ENCODE data around the gene EIF4G2. TPM values are rescaled to one million over a fixed set of nuclear protein-coding genes. Genes with fewer than 3 reads are reported as not detected.
A peak's percentile ranks its signal among the peaks of the same experiment; 100 is the strongest.

EIF4G2 gene
- total RNA-seq, 1 donor from 2014 or later, result 571 TPM

- H3K4me3 ChIP-seq (ENCODE audit: low read length in 3 of 3), result no peak overlapping the region
- H3K9me3 ChIP-seq (ENCODE audit: control insufficient read depth in 3 of 3, low read length in 3 of 3), result no peaks in the 10 kb centered on the region
- H3K9ac ChIP-seq (ENCODE audit: low read depth in 1 of 3, low read length in 3 of 3), result peak overlapping the region; percentile 10 to 54 (median 26)
- H3K4me1 ChIP-seq (ENCODE audit: control insufficient read depth in 3 of 3, insufficient read depth in 3 of 3, low read length in 3 of 3), result peaks cover 7 to 14% (median 10%) of the 10 kb centered on the region in 3 donors
- no peaks in the 10 kb centered on the region for H3K27me3 ChIP-seq (ENCODE audit: control insufficient read depth in 3 of 3, insufficient read depth in 3 of 3, low read length in 3 of 3)
- H3K36me3 ChIP-seq (ENCODE audit: control insufficient read depth in 3 of 3, insufficient read depth in 3 of 3, low read length in 3 of 3), result peaks cover 23 to 48% (median 37%) of the 10 kb centered on the region in 3 donors
- H3K27ac ChIP-seq (ENCODE audit: low read depth, low read length), result peak overlapping the region; percentile 69
These were observed 30.3 kb downstream of the EIF4G2 start for GRCh38 chr11:10778217-10778970.

- H3K9ac ChIP-seq (ENCODE audit: low read depth in 1 of 3, low read length in 3 of 3), result no peak overlapping the region
- no peaks in the 10 kb centered on the region for H3K27me3 ChIP-seq (ENCODE audit: control insufficient read depth in 3 of 3, insufficient read depth in 3 of 3, low read length in 3 of 3)
- no peak overlapping the region for H3K4me3 ChIP-seq (ENCODE audit: low read length in 3 of 3)
- no peaks in the 10 kb centered on the region for H3K9me3 ChIP-seq (ENCODE audit: control insufficient read depth in 3 of 3, low read length in 3 of 3)
- H3K27ac ChIP-seq (ENCODE audit: low read depth, low read length), result peak overlapping the region; percentile 69
- H3K36me3 ChIP-seq (ENCODE audit: control insufficient read depth in 3 of 3, insufficient read depth in 3 of 3, low read length in 3 of 3), result peaks cover 25 to 54% (median 43%) of the 10 kb centered on the region in 3 donors
- H3K4me1 ChIP-seq (ENCODE audit: control insufficient read depth in 3 of 3, insufficient read depth in 3 of 3, low read length in 3 of 3), result peaks cover 7 to 14% (median 10%) of the 10 kb centered on the region in 3 donors
These were observed 30.9 kb downstream of the EIF4G2 start for GRCh38 chr11:10777806-10778205.

DNA sequence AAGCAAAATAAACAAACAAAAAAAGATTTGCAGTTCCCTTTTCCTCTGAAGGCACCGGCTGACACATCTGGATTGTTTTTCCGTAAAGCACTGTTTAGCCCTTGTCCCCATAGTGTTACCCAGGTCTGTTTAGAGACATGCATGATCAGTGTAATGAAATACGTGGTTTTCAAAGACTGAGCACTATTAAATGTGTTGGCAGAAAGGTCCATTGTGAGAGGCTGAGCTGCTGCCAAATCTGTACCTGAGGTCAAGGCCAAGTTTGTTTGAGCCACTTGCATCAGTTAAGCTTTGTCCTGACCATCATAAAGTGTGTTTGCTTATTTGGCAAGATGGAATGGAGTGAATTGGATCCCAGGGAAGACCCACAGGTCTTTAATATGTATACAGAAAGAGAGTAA, 31.3 kb downstream of the EIF4G2 start:
- Histone ChIP-seq H3K9ac (ENCODE audit: low read depth in 1 of 3, low read length in 3 of 3) (no peak overlapping the region), H3K27ac (ENCODE audit: low read depth, low read length) (peak overlapping the region; percentile 69), H3K9me3 (ENCODE audit: control insufficient read depth in 3 of 3, low read length in 3 of 3) (no peaks in the 10 kb centered on the region), H3K36me3 (ENCODE audit: control insufficient read depth in 3 of 3, insufficient read depth in 3 of 3, low read length in 3 of 3) (peaks cover 29 to 58% (median 47%) of the 10 kb centered on the region in 3 donors), H3K4me3 (ENCODE audit: low read length in 3 of 3) (no peak overlapping the region), H3K4me1 (ENCODE audit: control insufficient read depth in 3 of 3, insufficient read depth in 3 of 3, low read length in 3 of 3) (peaks cover 7 to 14% (median 10%) of the 10 kb centered on the region in 3 donors), H3K27me3 (ENCODE audit: control insufficient read depth in 3 of 3, insufficient read depth in 3 of 3, low read length in 3 of 3) (no peaks in the 10 kb centered on the region)

DNA sequence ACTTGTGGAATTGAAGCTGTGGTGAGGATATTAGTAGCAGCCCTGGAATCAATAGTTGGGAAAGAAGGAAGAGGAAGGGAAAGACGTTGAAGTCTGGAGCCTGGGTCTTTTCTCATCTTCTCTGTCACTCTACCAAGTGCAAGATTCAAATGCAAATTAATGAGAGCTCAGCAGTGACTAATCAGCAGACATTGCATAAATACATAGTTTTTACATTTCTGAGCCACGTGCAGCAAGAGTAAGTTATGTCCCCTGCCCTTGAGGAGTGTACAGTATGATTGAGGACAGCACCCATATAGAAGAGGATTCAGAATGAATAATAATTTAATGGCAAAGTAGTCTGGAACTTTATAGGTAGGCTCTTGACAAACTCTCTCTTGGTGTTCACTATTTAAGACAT, 33.9 kb downstream of the EIF4G2 start:
- no peak overlapping the region for H3K4me3 ChIP-seq (ENCODE audit: low read length in 3 of 3)
- H3K9ac ChIP-seq (ENCODE audit: low read depth in 1 of 3, low read length in 3 of 3), result no peak overlapping the region
- no peaks in the 10 kb centered on the region for H3K9me3 ChIP-seq (ENCODE audit: control insufficient read depth in 3 of 3, low read length in 3 of 3)
- no peaks in the 10 kb centered on the region for H3K27me3 ChIP-seq (ENCODE audit: control insufficient read depth in 3 of 3, insufficient read depth in 3 of 3, low read length in 3 of 3)
- no peak overlapping the region for H3K27ac ChIP-seq (ENCODE audit: low read depth, low read length)
- peaks cover 29 to 68% (median 52%) of the 10 kb centered on the region in 3 donors for H3K36me3 ChIP-seq (ENCODE audit: control insufficient read depth in 3 of 3, insufficient read depth in 3 of 3, low read length in 3 of 3)
- peaks cover 18 to 24% (median 20%) of the 10 kb centered on the region in 3 donors for H3K4me1 ChIP-seq (ENCODE audit: control insufficient read depth in 3 of 3, insufficient read depth in 3 of 3, low read length in 3 of 3)

GRCh38 chr11:10771457-10771856, 37.3 kb downstream of the EIF4G2 start:
- H3K36me3 ChIP-seq (ENCODE audit: control insufficient read depth in 3 of 3, insufficient read depth in 3 of 3, low read length in 3 of 3), result peaks cover 33 to 57% (median 51%) of the 10 kb centered on the region in 3 donors
- peak overlapping the region in 1 of 3 donors; percentile 17 for H3K4me3 ChIP-seq (ENCODE audit: low read length in 3 of 3)
- H3K27ac ChIP-seq (ENCODE audit: low read depth, low read length), result peak overlapping the region; percentile 61

GRCh38 chr11:10770626-10771254, 38.0 kb downstream of the EIF4G2 start:
- Histone ChIP-seq H3K27me3 (ENCODE audit: control insufficient read depth in 3 of 3, insufficient read depth in 3 of 3, low read length in 3 of 3) (no peaks in the 10 kb centered on the region), H3K27ac (ENCODE audit: low read depth, low read length) (peak overlapping the region; percentile 61), H3K9ac (ENCODE audit: low read depth in 1 of 3, low read length in 3 of 3) (peak overlapping the region in 1 of 3 donors; percentile 1), H3K36me3 (ENCODE audit: control insufficient read depth in 3 of 3, insufficient read depth in 3 of 3, low read length in 3 of 3) (peaks cover 33 to 58% (median 50%) of the 10 kb centered on the region in 3 donors), H3K9me3 (ENCODE audit: control insufficient read depth in 3 of 3, low read length in 3 of 3) (no peaks in the 10 kb centered on the region), H3K4me1 (ENCODE audit: control insufficient read depth in 3 of 3, insufficient read depth in 3 of 3, low read length in 3 of 3) (peaks cover 9 to 11% (median 11%) of the 10 kb centered on the region in 3 donors), H3K4me3 (ENCODE audit: low read length in 3 of 3) (no peak overlapping the region)

More at GRCh38 chr11:10771457-10771856, 37.3 kb downstream of the EIF4G2 start:
- no peaks in the 10 kb centered on the region for H3K9me3 ChIP-seq (ENCODE audit: control insufficient read depth in 3 of 3, low read length in 3 of 3)
- H3K9ac ChIP-seq (ENCODE audit: low read depth in 1 of 3, low read length in 3 of 3), result peak overlapping the region in 1 of 3 donors; percentile 25
- peaks cover 9 to 11% (median 11%) of the 10 kb centered on the region in 3 donors for H3K4me1 ChIP-seq (ENCODE audit: control insufficient read depth in 3 of 3, insufficient read depth in 3 of 3, low read length in 3 of 3)
- no peaks in the 10 kb centered on the region for H3K27me3 ChIP-seq (ENCODE audit: control insufficient read depth in 3 of 3, insufficient read depth in 3 of 3, low read length in 3 of 3)

GRCh38 chr11:10764412-10764811, 44.3 kb downstream of the EIF4G2 start:
- Histone ChIP-seq H3K4me1 (ENCODE audit: control insufficient read depth in 3 of 3, insufficient read depth in 3 of 3, low read length in 3 of 3) (no peaks in the 10 kb centered on the region), H3K9ac (ENCODE audit: low read depth in 1 of 3, low read length in 3 of 3) (no peak overlapping the region), H3K9me3 (ENCODE audit: control insufficient read depth in 3 of 3, low read length in 3 of 3) (no peaks in the 10 kb centered on the region), H3K27me3 (ENCODE audit: control insufficient read depth in 3 of 3, insufficient read depth in 3 of 3, low read length in 3 of 3) (no peaks in the 10 kb centered on the region), H3K4me3 (ENCODE audit: low read length in 3 of 3) (no peak overlapping the region), H3K27ac (ENCODE audit: low read depth, low read length) (no peak overlapping the region), H3K36me3 (ENCODE audit: control insufficient read depth in 3 of 3, insufficient read depth in 3 of 3, low read length in 3 of 3) (peaks cover 53 to 62% (median 56%) of the 10 kb centered on the region in 3 donors)

GRCh38 chr11:10763766-10764165, 45.0 kb downstream of the EIF4G2 start:
- H3K9me3 ChIP-seq (ENCODE audit: control insufficient read depth in 3 of 3, low read length in 3 of 3), result no peaks in the 10 kb centered on the region
- no peaks in the 10 kb centered on the region for H3K27me3 ChIP-seq (ENCODE audit: control insufficient read depth in 3 of 3, insufficient read depth in 3 of 3, low read length in 3 of 3)
- no peak overlapping the region for H3K4me3 ChIP-seq (ENCODE audit: low read length in 3 of 3)
- peaks cover 55 to 64% (median 57%) of the 10 kb centered on the region in 3 donors for H3K36me3 ChIP-seq (ENCODE audit: control insufficient read depth in 3 of 3, insufficient read depth in 3 of 3, low read length in 3 of 3)
- no peak overlapping the region for H3K9ac ChIP-seq (ENCODE audit: low read depth in 1 of 3, low read length in 3 of 3)
- H3K27ac ChIP-seq (ENCODE audit: low read depth, low read length), result no peak overlapping the region
- no peaks in the 10 kb centered on the region for H3K4me1 ChIP-seq (ENCODE audit: control insufficient read depth in 3 of 3, insufficient read depth in 3 of 3, low read length in 3 of 3)

- H3K4me1 ChIP-seq (ENCODE audit: control insufficient read depth in 3 of 3, insufficient read depth in 3 of 3, low read length in 3 of 3), result no peaks in the 10 kb centered on the region
- peaks cover 60 to 72% (median 63%) of the 10 kb centered on the region in 3 donors for H3K36me3 ChIP-seq (ENCODE audit: control insufficient read depth in 3 of 3, insufficient read depth in 3 of 3, low read length in 3 of 3)
- H3K4me3 ChIP-seq (ENCODE audit: low read length in 3 of 3), result no peak overlapping the region
- no peaks in the 10 kb centered on the region for H3K27me3 ChIP-seq (ENCODE audit: control insufficient read depth in 3 of 3, insufficient read depth in 3 of 3, low read length in 3 of 3)
- H3K9ac ChIP-seq (ENCODE audit: low read depth in 1 of 3, low read length in 3 of 3), result no peak overlapping the region
- H3K27ac ChIP-seq (ENCODE audit: low read depth, low read length), result no peak overlapping the region
- H3K9me3 ChIP-seq (ENCODE audit: control insufficient read depth in 3 of 3, low read length in 3 of 3), result no peaks in the 10 kb centered on the region
These were observed 45.8 kb downstream of the EIF4G2 start for GRCh38 chr11:10762913-10763421.

DNA sequence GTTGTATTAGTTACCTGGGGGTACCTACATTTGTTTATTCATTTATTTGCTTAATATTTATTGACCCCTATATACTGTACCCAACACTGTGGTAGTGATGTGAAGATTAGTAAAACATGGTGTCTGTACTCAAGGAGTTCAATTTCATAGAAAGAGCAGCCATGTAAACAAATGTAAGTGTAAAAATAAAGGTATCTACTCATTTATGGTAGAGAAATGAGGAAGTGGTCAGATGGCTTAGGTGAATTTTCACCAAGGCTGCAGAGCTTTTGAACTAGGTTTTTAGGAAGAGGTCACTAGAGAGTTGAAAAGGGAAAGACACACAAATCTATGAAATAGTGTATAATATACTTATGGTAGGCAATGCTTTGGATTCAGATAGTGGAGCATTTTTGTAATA, 46.5 kb downstream of the EIF4G2 start:
- Histone ChIP-seq H3K9me3 (ENCODE audit: control insufficient read depth in 3 of 3, low read length in 3 of 3) (no peaks in the 10 kb centered on the region), H3K4me1 (ENCODE audit: control insufficient read depth in 3 of 3, insufficient read depth in 3 of 3, low read length in 3 of 3) (no peaks in the 10 kb centered on the region), H3K4me3 (ENCODE audit: low read length in 3 of 3) (no peak overlapping the region), H3K36me3 (ENCODE audit: control insufficient read depth in 3 of 3, insufficient read depth in 3 of 3, low read length in 3 of 3) (peaks cover 62 to 80% (median 68%) of the 10 kb centered on the region in 3 donors), H3K9ac (ENCODE audit: low read depth in 1 of 3, low read length in 3 of 3) (no peak overlapping the region), H3K27ac (ENCODE audit: low read depth, low read length) (no peak overlapping the region), H3K27me3 (ENCODE audit: control insufficient read depth in 3 of 3, insufficient read depth in 3 of 3, low read length in 3 of 3) (no peaks in the 10 kb centered on the region)
